Lower lobe of right lung (tissue), 2 donors: ENCODE measurements around the gene ARHGAP22. TPM values are rescaled to one million over a fixed set of nuclear protein-coding genes. Genes with fewer than 3 reads are reported as not detected.

Experiments used
- ATAC-seq, 2 donors: fragments of 200-7000 bp; cut with Tn5 transposase; one replicate each; pipeline ENCODE4 v1.9.1; 2020 to 2022; ENCODE audit warnings: mild to moderate bottlenecking in 2 of 2, moderate library complexity in 2 of 2
- DNase-seq: peaks from one replicate; pipeline ENCODE4 v3.0.0-alpha.2; 2020
- H3K27ac ChIP-seq: fragments of 200-600 bp; one replicate; pipeline ENCODE4 v1.8.0; 2022
- H3K27me3 ChIP-seq: fragments of 200-600 bp; one replicate; pipeline ENCODE4 v1.8.0; 2022; ENCODE audit warnings: low read depth
- H3K36me3 ChIP-seq: fragments of 200-600 bp; one replicate; pipeline ENCODE4 v1.8.0; 2022; ENCODE audit warnings: mild to moderate bottlenecking
- H3K4me1 ChIP-seq: fragments of 200-600 bp; one replicate; pipeline ENCODE4 v1.8.0; 2022
- H3K4me3 ChIP-seq: fragments of 200-600 bp; one replicate; pipeline ENCODE4 v1.8.0; 2022; ENCODE audit warnings: mild to moderate bottlenecking
- H3K9me3 ChIP-seq: fragments of 200-600 bp; one replicate; pipeline ENCODE4 v1.8.0; 2022
- CTCF ChIP-seq: fragments of 200-600 bp; IDR thresholded peaks from one replicate; pipeline ENCODE4 v1.8.0; 2022; ENCODE audit warnings: antibody characterized with exemption, mild to moderate bottlenecking
- intact Hi-C: fragments of 100-400 bp; cut with DNase I; formaldehyde crosslinking; loops from one replicate; pipeline ENCODE4 v1.11.0; 2022
- total RNA-seq: library from RNA; stranded (reverse); fragmentation: NEBNext Ultra II Directional; extraction: Animal tissue kit (Norgen Biotek cat#: 25700); gene quantifications from one replicate; pipeline ENCODE4 v1.2.1, GENCODE V29; 2021
- donor health status: DM: no; HTN: yes; CAD: no; lungs with severe emphysema.

The ARHGAP22 gene
- total RNA-seq, 1 donor from 2014 or later, result 9.6 TPM

GRCh38 chr10:48468866-48469511, 135.9 kb downstream of the ARHGAP22 start:
- no peaks in the 10 kb centered on the region for H3K4me1 ChIP-seq
- H3K27ac ChIP-seq, result no peak overlapping the region
- H3K9me3 ChIP-seq, result no peaks in the 10 kb centered on the region
- ATAC-seq (no peak), DNase-seq (no peak)
- no peak overlapping the region for H3K4me3 ChIP-seq
- H3K36me3 ChIP-seq, result no peaks in the 10 kb centered on the region
- intact Hi-C loops, result no loop called here
- TF ChIP-seq CTCF, result no peak
- H3K27me3 ChIP-seq, result peaks cover 8% of the 10 kb centered on the region

GRCh38 chr10:48468130-48468790, 136.6 kb downstream of the ARHGAP22 start:
- ATAC-seq (no peak), DNase-seq (no peak)
- no peak for TF ChIP-seq CTCF
- Histone ChIP-seq H3K27me3 (peaks cover 8% of the 10 kb centered on the region), H3K36me3 (no peaks in the 10 kb centered on the region), H3K4me1 (no peaks in the 10 kb centered on the region), H3K9me3 (no peaks in the 10 kb centered on the region), H3K27ac (no peak overlapping the region), H3K4me3 (no peak overlapping the region)
- intact Hi-C loops, result no loop called here

- H3K9me3 ChIP-seq, result no peaks in the 10 kb centered on the region
- no peak overlapping the region for H3K4me3 ChIP-seq
- DNase-seq, result no peak
- intact Hi-C loops, result no loop called here
- no peak overlapping the region for H3K27ac ChIP-seq
- no peaks in the 10 kb centered on the region for H3K36me3 ChIP-seq
- ATAC-seq, result no peak
- H3K4me1 ChIP-seq, result no peaks in the 10 kb centered on the region
- no peak for TF ChIP-seq CTCF
- H3K27me3 ChIP-seq, result peaks cover 8% of the 10 kb centered on the region
These were observed 137.2 kb downstream of the ARHGAP22 start for GRCh38 chr10:48467669-48468068.

- no peak for DNase-seq
- H3K4me3 ChIP-seq, result no peak overlapping the region
- intact Hi-C loops, result no loop called here
These were observed 138.1 kb downstream of the ARHGAP22 start for GRCh38 chr10:48466611-48467240.

More at GRCh38 chr10:48466611-48467240, 138.1 kb downstream of the ARHGAP22 start:
- Histone ChIP-seq H3K9me3 (no peaks in the 10 kb centered on the region), H3K27me3 (peaks cover 8% of the 10 kb centered on the region), H3K4me1 (no peaks in the 10 kb centered on the region), H3K36me3 (no peaks in the 10 kb centered on the region), H3K27ac (no peak overlapping the region)
- no peak for TF ChIP-seq CTCF
- peak in 1 of 2 donors; percentile 29 for ATAC-seq
